ENCODE data around the gene TPPP3. TPM values are rescaled to one million over a fixed set of nuclear protein-coding genes. Genes with fewer than 3 reads are reported as not detected.

Gene TPPP3
- total and polyA plus RNA-seq, 2 experiments from 2014 or later, result 2.5 to 7.2 TPM

- peaks cover 16% of the 10 kb centered on the region for H3K4me1 ChIP-seq (ENCODE audit: low read depth)
- DNase-seq (ENCODE audit: low read depth in 1 of 2, low spot score in 1 of 2), result no peak
- H3K4me3 ChIP-seq, result no peak overlapping the region
- no peak for TF ChIP-seq CTCF (IDR thresholded peaks at IDR 0.05; ENCODE audit: low read depth, low read length)
- H3K27me3 ChIP-seq, result peaks cover 19% of the 10 kb centered on the region
- no peak overlapping the region for H3K27ac ChIP-seq
- H3K9me3 ChIP-seq (ENCODE audit: low read depth), result no peaks in the 10 kb centered on the region
- H3K36me3 ChIP-seq, result no peaks in the 10 kb centered on the region
Observed at GRCh38 chr16:67425061-67425460, 31.8 kb upstream of the TPPP3 start.

- Histone ChIP-seq H3K4me1 (ENCODE audit: low read depth) (peaks cover 14% of the 10 kb centered on the region), H3K27ac (no peak overlapping the region), H3K4me3 (no peak overlapping the region), H3K36me3 (no peaks in the 10 kb centered on the region), H3K9me3 (ENCODE audit: low read depth) (no peaks in the 10 kb centered on the region), H3K27me3 (peaks cover 10% of the 10 kb centered on the region)
- DNase-seq (ENCODE audit: low read depth in 1 of 2, low spot score in 1 of 2), result no peak
- TF ChIP-seq CTCF (IDR thresholded peaks at IDR 0.05; ENCODE audit: low read depth, low read length), result no peak
Observed at GRCh38 chr16:67424261-67424615, 30.9 kb upstream of the TPPP3 start.

GRCh38 chr16:67423611-67424260, 30.4 kb upstream of the TPPP3 start:
- TF ChIP-seq CTCF (IDR thresholded peaks at IDR 0.05; ENCODE audit: low read depth, low read length), result no peak
- no peak overlapping the region for H3K4me3 ChIP-seq
- no peaks in the 10 kb centered on the region for H3K9me3 ChIP-seq (ENCODE audit: low read depth)
- no peak overlapping the region for H3K27ac ChIP-seq
- no peak for DNase-seq (ENCODE audit: low read depth in 1 of 2, low spot score in 1 of 2)
- peaks cover 12% of the 10 kb centered on the region for H3K4me1 ChIP-seq (ENCODE audit: low read depth)
- peaks cover 5% of the 10 kb centered on the region for H3K27me3 ChIP-seq
- H3K36me3 ChIP-seq, result no peaks in the 10 kb centered on the region

GRCh38 chr16:67423015-67423414, 29.7 kb upstream of the TPPP3 start:
- no peaks in the 10 kb centered on the region for H3K9me3 ChIP-seq (ENCODE audit: low read depth)
- H3K4me1 ChIP-seq (ENCODE audit: low read depth), result peaks cover 12% of the 10 kb centered on the region
- no peak for DNase-seq (ENCODE audit: low read depth in 1 of 2, low spot score in 1 of 2)
- H3K36me3 ChIP-seq, result no peaks in the 10 kb centered on the region
- TF ChIP-seq CTCF (IDR thresholded peaks at IDR 0.05; ENCODE audit: low read depth, low read length), result no peak
- H3K4me3 ChIP-seq, result no peak overlapping the region
- H3K27ac ChIP-seq, result no peak overlapping the region
- no peaks in the 10 kb centered on the region for H3K27me3 ChIP-seq

GRCh38 chr16:67421030-67421429, 27.7 kb upstream of the TPPP3 start:
- H3K27ac ChIP-seq, result no peak overlapping the region
- DNase-seq (ENCODE audit: low read depth in 1 of 2, low spot score in 1 of 2), result no peak
- no peaks in the 10 kb centered on the region for H3K36me3 ChIP-seq
- peaks cover 12% of the 10 kb centered on the region for H3K4me1 ChIP-seq (ENCODE audit: low read depth)
- TF ChIP-seq CTCF (IDR thresholded peaks at IDR 0.05; ENCODE audit: low read depth, low read length), result no peak
- no peaks in the 10 kb centered on the region for H3K9me3 ChIP-seq (ENCODE audit: low read depth)
- no peak overlapping the region for H3K4me3 ChIP-seq
- no peaks in the 10 kb centered on the region for H3K27me3 ChIP-seq

All from cardiac muscle cell (in vitro differentiated cells and primary cell).